ENCODE results near the gene TMEM9B. TPM values are rescaled to one million over a fixed set of nuclear protein-coding genes. Genes with fewer than 3 reads are reported as not detected.
"Not testable (repeated sequence)": the region's sequence is repeated elsewhere in the genome, so short reads cannot be mapped to it uniquely, and the experiment has no call there.

Gene TMEM9B
- total RNA-seq = 10 to 100 TPM; 35.9 to 45.9 TPM
- long read RNA-seq, transcript TMEM9B-205 (5 exons, 2,083 nt) = major isoform, 138 of 153 reads
- long read RNA-seq, transcript TMEM9B-201 (4 exons, 1,659 nt) = minor isoform, 10 of 153 reads
- long read RNA-seq, partial matches to known transcripts = 2 of 153 reads
- long read RNA-seq, other reads (novel, unspliced or antisense) = 0 of 153 reads

- ATAC-seq (peak; percentile 95 to 98), DNase-seq (peak; percentile 95)
- intact Hi-C loops (cut with DNase I) = loop anchor here in 1 of 2 donors (5.0 kb wide), 1 partner anchor 277 kb away; no protein-coding TSS in a partner anchor
Measured at GRCh38 chr11:8964324-8965320, at the start of gene TMEM9B. Gene TMEM9B (minus strand): TSS chr11:8964442. CDS start chr11:8964313, 129 bp downstream.

GRCh38 chr11:9013373-9013772, 49.1 kb upstream of the TMEM9B start:
- no peak for ATAC-seq
- DNase-seq = no peak
- intact Hi-C loops (cut with DNase I) = loop anchor here in 1 of 2 donors (10.0 kb wide), 1 partner anchor 121 kb away; no protein-coding TSS in a partner anchor

GRCh38 chr11:9009538-9009937, 45.3 kb upstream of the TMEM9B start:
- intact Hi-C loops (cut with DNase I); DNase-seq; ATAC-seq: not testable (repeated sequence)

- no peak for DNase-seq
- intact Hi-C loops (cut with DNase I) = no loop called here
- no peak for ATAC-seq
Measured at GRCh38 chr11:9008661-9009060, 44.4 kb upstream of the TMEM9B start.

GRCh38 chr11:9008011-9008550, 43.8 kb upstream of the TMEM9B start:
- intact Hi-C loops (cut with DNase I) = no loop called here

GRCh38 chr11:9005087-9005486, 40.8 kb upstream of the TMEM9B start:
- intact Hi-C loops (cut with DNase I) = no loop called here
- DNase-seq (no peak), ATAC-seq (no peak)

More at GRCh38 chr11:9008011-9008550, 43.8 kb upstream of the TMEM9B start:
- DNase-seq (no peak), ATAC-seq (no peak)

GRCh38 chr11:9004183-9004926, 40.1 kb upstream of the TMEM9B start:
- ATAC-seq (peak; percentile 24 to 31), DNase-seq (no peak)
- intact Hi-C loops (cut with DNase I) = no loop called here

- DNase-seq = peak; percentile 82
- intact Hi-C loops (cut with DNase I) = no loop called here
- ATAC-seq = peak; percentile 93 to 94
Measured at GRCh38 chr11:9003573-9004182, 39.4 kb upstream of the TMEM9B start, which contains the start of gene NRIP3. Gene NRIP3 (minus strand): TSS chr11:9004001. CDS start chr11:9003935, 66 bp downstream.

GRCh38 chr11:9002920-9003572, 38.8 kb upstream of the TMEM9B start:
- ATAC-seq (no peak), DNase-seq (no peak)
- intact Hi-C loops (cut with DNase I) = no loop called here

GRCh38 chr11:9001736-9002135, 37.5 kb upstream of the TMEM9B start:
- DNase-seq (no peak), ATAC-seq (peak in 1 of 2 donors; percentile 11)
- intact Hi-C loops (cut with DNase I) = no loop called here

- intact Hi-C loops (cut with DNase I) = no loop called here
- DNase-seq = no peak
- ATAC-seq = no peak
Measured at GRCh38 chr11:8998017-8998416, 33.8 kb upstream of the TMEM9B start.

GRCh38 chr11:8997451-8997850, 33.2 kb upstream of the TMEM9B start:
- ATAC-seq (no peak), DNase-seq (no peak)
- intact Hi-C loops (cut with DNase I) = no loop called here

- DNase-seq = no peak
- intact Hi-C loops (cut with DNase I) = no loop called here
- peak in 1 of 2 donors; percentile 15 for ATAC-seq
Measured at GRCh38 chr11:8989453-8989852, 25.2 kb upstream of the TMEM9B start.

- DNase-seq (no peak), ATAC-seq (peak in 1 of 2 donors; percentile 34)
- intact Hi-C loops (cut with DNase I) = no loop called here
Measured at GRCh38 chr11:8988329-8989234, 24.3 kb upstream of the TMEM9B start.

- intact Hi-C loops (cut with DNase I) = no loop called here
- ATAC-seq = no peak
Measured at GRCh38 chr11:8987446-8987845, 23.2 kb upstream of the TMEM9B start.

GRCh38 chr11:8986772-8987171, 22.5 kb upstream of the TMEM9B start:
- DNase-seq; intact Hi-C loops (cut with DNase I); ATAC-seq: not testable (repeated sequence)

More at GRCh38 chr11:8987446-8987845, 23.2 kb upstream of the TMEM9B start:
- DNase-seq = no peak

- no peak for DNase-seq
Measured at GRCh38 chr11:8985462-8985861, 21.2 kb upstream of the TMEM9B start.

More at GRCh38 chr11:8985462-8985861, 21.2 kb upstream of the TMEM9B start:
- ATAC-seq = no peak
- intact Hi-C loops (cut with DNase I) = no loop called here

All from left cardiac atrium (tissue), 4 donors.